Inflammatory macrophage treated with lipopolysaccharide for 1 hour (primary cell): ENCODE measurements around the gene GLDN.
A peak's percentile ranks its signal among the peaks of the same experiment; 100 is the strongest.

Experiments used
- DNase-seq, 2 donors: peaks; one replicate each; pipeline ENCODE4 v3.0.0-alpha.2; 2020 to 2022

GLDN gene

DNA sequence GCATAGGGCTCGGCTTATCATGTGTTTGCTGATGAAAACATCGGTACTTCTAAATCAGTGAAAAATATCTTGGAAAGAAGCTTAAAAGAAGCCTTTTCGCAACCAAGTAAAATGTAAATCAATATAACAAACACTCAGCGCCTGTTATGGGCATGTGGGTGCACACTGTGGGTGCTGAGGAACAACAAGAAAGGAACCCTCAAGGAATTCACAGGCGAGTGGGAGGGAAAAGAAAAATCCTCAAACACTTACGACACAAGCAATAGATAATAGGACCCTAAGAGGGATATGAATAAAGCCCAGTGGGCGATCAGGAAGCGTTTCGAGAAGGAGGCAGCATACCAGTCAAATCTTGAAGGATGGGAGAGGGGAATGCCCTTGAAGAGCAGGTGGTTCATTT is 21.9 kb downstream of the GLDN start:
- DNase-seq, result peak; percentile 35 to 72

DNA sequence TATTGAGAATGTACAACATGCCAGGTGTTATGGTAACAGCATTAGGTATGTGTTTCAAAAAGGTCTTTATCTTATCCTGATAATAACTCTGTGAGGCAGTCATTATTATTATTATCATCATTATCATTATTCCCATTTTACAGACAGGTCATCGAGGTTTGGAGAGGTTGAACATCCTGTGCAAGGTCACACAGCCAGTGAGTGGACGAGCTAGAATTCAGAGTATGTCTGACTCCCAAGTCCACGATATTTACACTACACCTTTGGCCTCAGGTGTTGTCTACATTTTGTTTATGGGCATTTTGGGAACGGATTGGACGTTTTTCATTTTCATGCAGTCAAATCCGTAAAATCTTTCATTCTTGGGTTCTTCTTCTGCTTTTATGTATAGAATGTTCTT is 24.0 kb downstream of the GLDN start:
- DNase-seq, result no peak

DNA sequence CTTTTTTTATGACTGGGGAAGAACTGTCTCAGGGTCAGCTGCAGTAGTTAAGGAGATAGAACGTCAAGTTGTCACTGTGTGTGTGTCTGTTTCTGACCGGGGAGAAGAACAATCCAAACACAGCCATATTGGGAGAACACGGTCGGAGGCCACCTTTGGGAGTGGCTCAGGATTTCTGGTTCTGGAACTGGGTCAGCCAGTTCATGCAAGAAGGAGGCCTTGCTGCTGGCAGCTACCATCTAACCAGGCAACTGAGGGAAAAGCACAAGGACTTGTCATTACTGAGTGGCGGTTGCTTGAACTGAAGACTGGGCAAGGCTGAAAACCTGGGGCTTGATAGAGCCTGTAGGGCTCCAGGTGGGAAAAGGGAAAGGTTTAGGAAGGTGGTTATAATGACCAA is 24.6 kb downstream of the GLDN start:
- no peak for DNase-seq

DNA sequence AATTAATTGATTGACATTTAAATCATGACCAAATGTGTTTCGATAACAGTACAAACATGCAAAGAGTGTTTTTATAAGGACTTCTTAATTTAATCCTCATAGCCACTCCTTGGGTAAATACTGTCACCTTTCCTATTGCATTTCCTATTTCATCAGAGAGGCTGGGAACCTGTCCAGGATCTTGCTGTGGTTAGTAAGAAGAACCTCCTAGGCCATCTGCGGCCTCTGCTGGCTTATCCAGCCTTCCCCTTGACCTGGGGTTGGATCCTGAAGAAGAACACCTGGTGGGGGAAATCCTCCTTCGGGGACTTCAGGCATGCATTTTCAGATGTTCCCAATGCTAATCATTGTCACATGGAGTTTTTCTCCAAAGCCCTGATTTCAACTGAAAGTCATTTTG is 25.5 kb downstream of the GLDN start:
- DNase-seq, result no peak

DNA sequence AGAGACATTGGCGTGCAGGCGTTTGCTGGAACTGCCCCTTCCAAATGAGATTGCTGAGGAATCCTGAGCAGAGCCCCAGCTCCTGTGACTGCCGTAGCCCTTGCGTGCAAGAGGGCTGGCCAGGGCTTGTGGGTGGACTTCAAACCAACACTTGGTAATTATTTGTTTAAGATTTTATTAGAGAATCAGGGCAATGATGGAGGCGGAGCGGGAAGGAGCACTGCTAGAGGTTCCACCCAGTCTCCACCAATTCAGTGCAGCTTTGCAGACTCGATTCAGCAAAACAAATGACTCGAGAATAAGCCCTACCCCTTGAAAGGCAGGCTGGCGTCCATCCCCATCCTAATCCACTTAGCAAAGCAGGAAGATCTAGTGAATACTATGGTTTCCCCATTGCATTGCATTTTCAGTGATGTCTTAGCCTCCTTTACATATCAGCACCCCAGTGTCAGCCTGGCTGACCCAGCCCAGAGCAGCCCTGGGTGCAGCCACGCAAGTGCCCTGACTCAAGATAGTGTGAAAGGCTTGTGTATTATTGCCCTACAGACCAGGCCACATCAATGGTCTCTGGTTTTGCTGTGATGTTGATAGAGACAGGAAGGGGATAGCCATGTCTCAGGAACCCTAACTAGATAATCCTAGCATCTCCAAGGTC is 26.0 kb downstream of the GLDN start:
- DNase-seq, result no peak

DNA sequence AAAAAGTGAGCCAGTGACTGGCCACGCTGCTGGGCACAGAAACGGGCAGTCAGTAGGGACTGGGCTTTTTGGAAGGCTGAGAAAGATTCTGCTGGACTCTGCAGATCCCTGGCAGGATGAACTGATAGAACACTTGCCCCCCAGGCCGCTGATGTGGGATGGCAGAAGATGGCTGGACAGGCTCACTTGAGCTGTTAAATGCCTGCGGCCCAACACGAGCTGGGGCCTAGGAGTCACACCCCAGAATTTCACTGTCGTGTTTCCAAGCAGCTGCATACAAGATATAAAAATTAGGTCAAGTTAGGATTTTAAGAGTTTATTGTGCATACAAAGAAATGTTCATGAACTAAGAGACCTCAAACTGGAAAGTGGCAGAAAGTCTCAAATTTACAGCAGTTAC is 26.9 kb downstream of the GLDN start:
- no peak for DNase-seq

DNA sequence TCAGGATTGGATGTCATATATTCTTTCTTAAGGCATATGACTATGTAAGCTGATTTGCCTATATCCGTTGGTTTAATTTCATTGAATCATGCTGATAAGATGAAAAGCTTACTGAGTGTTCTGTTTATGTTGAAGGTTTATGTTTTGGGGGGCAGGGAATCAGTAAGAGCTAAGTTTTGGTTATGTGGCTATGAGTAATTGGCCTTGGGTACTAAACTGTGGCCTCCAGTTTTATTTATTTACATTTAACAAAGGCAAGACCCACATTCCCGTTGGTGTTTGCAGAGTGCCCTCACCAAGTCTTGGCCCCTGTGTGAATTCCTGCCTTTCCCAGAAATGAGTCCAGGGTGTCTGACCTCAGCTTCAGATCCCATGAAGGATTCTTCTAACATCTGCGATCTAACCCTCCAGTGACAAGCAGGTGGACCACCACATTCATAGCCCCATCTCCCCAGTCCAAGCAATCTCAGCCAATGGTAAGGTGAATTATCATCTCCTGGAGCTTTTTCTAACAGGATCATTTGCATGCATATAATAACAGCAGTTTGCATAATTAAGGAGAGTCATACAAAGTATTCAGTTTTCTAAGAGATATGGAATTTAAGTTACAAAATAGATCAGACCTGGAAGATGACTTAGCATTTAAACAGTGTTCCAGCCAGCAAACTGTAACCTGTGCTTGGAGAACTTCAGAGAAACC is 27.4 kb downstream of the GLDN start:
- DNase-seq, result no peak

DNA sequence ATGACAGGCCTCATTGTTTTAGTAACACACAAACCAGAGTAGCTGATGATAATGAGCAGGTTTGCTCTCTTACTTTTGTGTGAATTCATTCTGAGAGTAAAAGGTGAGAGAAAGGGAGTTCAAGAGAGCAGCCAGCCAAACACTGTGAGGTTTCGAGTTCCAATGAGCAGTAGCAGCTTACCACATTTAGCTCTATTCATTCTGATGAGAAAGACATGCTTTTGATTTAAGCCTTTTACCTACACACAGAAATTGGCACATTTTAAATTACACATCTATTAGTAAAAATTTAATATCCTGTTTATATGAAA is 28.0 kb downstream of the GLDN start:
- DNase-seq, result no peak

DNA sequence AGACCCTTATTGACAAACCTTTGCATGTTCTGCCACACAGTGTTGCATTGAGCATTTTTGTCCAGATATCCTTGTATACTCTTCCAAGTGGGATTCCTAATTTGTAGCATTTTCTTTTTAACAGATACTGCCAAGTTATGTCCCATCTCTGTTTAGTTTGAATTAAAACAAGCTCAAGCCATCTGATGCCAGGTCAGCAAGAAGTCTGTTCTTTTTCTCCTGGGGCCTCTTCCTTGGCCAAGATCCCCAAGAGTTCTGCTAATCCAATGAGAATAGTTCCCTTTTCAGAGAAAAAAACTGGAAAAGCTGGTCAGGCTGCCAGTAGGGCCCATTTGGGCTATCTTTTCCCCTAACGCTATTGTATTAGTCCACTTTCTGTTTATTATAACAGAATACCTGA is 29.8 kb downstream of the GLDN start:
- DNase-seq, result no peak

DNA sequence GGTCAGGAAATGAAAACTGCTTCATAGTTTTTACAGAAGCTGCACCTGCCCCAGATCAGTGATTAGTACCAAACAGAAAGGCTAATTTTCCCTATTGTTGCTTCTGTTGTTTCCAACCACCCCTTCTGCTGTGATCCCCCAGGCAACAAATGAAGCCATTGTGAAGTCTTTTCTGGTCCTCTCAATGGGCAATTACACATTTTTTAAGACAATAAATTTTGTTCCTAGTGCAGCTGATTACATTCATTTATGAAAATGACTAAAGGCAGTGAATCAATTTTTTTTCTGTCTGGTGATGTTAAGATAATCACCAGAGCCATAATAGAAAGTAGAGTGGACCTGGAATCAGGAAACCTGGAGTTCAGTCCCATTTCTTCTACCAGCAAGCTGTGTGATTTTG is 32.7 kb downstream of the GLDN start:
- DNase-seq, result no peak

DNA sequence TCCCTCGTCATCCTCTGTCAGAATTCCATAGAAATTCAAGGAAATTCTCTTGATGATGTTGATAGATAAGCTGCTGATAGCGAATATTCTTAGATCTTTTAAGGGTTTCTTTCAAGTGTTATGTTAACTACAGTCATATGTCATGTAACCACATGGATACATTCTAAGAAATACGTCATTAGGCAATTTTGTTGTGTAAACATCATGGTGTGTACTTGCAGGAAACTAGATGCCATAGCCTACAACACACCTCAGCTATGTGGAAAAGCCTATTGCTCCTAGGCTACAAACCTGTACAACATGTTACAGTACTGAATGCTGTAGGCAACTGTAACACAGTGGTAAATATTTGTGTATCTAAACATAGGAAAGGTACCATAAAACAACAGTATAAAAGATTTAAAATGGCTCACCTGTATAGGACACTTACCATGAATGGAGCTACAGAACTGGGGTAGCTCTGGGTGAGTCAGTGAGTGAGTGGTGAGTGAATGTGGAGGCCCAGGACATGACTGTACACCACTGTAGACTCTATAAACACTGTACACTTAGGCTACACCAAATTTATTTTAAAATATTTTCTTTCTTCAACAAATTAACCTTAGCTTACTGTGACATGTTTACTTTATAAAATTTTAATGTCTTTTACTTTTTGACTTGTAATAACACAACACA is 34.6 kb downstream of the GLDN start:
- no peak for DNase-seq

DNA sequence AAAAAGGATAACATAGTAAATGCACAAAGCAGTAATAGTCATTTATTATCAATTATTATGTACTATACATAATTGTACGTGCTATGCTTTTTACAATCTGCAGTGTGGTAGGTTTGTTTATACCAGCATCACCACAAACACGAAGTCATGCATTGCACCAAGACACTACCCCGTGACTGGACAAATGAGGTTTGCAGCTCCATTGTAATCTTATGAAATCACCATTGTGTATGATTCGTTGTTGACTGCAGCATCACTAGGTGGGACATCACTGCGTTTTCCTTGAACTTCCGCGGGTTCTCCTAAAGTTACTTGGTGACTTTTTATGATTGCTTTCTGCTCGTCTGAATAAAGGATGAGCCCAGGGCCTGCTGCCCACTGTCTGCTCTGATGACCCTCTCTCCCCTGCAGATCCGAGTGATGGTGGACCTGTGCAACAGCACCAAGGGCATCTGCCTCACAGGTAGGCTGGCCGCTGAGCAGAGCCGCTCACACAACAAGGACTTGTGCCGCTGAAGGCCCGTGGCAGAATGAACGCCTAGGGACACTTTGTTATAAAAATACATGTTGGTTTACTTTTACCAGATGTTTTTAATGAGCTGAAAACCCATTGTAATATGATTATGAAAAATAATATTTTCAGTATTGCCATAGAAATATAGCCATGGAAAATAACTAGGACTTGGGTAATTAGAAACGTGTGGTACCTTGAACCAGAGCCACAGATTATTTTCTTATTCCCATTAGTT is 35.8 kb downstream of the GLDN start:
- no peak for DNase-seq

DNA sequence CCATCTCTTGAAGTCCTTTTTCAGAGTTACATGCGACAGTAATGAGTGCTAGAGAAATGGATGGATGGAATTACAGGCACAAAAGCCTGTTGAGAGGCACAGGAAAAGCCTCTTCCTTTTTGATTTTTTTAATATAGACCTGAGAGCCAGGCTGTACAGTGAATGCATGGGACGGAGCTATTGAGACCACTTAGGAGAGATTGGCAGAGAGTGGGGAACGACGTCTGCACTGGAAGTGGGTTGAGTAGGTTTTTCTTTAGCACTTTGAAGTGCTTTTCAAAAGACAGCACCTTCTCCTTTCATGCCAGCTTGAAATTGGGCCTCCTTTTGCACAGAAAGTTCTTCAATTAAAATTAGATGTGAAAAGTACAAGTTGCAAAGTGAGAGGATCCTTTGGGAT is 37.0 kb downstream of the GLDN start:
- no peak for DNase-seq

DNA sequence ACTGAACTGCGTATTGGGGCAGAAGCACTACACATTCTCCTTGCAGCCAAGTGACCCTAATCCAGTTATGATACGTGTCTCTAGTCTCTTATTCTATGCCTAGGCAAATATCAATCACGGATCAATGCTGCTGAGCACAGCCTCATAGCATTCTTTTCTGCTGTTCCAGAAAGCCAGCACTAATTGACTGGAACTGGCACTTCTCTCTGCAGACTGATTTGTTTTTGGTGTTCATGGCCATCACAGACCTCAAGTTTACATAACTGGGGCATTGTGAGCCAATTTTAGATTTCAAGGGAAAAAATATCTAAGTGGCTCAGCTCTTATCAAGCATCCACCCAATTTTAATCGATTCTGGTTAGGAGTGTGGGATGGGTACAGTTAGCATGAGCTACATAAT is 37.9 kb downstream of the GLDN start:
- DNase-seq, result no peak

DNA sequence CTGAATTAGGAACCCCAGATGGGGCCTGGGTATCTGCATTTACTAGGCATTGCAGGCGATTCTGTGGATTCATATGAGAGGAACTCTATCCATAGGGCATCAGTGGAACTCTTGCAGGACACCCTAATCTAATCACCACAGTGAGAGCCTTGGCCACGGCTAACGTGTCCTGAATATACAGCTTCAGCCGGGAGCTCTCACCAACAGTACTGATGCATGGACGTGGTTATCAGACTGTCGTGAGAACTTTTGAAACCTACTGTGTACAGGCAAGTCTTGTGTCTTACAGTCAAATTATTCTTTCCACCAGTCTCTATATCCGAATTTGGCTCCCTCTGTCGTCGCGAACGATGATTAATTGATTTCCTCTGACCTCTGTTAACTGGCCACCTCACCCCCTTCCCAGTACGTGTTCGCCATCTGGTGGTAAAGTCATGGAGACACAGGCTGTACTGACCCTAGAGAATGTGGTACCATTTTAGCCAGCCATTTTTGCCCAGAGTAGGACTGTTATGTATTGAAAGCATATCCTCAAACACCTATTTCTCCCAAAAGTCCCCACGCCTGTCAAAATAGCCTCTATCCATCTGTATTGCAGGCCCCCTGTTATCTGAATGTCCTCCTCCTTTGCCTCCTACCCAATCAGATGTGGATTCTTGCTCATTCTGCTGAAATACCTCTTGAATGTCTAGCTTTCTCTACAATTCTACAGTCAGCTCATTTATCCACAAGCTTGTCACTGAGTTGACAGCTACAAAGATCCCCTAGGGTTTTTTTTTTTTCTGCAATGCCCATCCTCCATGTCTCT is 39.7 kb downstream of the GLDN start:
- peak; percentile 74 to 94 for DNase-seq

DNA sequence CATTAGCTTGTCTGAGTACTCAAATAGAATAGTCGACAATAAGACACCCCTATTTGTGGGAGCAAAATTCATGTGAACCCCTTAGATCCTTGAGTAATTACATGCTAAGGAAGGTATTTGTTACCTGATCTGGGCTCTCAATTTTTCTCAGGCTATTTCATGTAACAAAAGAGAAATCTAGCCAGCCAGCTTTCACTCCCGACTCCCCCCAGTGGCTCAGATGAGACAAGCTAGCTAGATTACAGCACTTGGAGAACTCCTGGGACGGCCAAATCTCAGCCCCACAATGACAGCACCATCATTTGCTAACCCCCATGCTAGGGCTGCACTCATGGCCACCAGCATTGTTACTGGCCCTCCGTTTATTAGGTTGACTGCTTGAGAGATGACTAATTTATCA is 41.3 kb downstream of the GLDN start:
- peak; percentile 32 to 60 for DNase-seq

DNA sequence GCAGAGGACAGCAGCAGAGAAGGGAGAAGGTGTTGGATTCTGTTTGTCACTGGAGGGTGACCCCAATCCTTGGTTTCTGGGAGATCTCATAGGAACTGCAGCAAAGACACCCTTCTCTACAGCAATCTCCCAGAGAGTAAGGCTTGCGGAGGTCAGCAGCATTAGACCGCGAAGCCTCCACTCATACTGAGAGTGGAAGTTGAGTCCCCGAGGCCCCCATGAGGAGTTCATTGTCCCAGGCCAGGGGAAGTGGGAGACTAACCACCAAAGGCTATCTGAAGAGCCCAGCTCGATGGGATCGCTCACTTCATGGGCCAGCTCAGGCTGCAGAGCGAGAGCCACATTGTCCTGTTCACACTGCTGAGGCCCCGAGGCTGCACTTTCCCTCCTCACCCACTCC is 44.6 kb downstream of the GLDN start:
- DNase-seq, result no peak

DNA sequence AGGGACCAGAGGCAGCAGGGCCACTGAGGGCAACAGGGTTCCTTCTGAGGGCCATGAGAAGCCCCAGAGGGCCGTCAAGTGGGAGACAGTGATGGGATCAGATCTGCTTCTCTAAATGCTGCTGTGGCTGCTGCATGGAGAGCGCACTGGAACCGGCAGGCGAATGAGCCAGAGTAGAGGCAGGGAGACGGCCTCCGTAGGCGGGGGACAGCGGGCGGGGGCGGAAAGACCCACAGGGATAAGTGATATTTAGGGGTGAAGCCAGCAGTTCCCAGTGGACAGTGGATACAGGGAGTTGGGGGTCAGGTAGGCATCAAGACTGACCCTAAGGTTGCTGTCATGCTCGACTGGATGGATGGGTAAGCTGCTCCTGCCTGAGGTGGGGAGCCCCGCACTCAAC is 45.0 kb downstream of the GLDN start:
- no peak for DNase-seq

DNA sequence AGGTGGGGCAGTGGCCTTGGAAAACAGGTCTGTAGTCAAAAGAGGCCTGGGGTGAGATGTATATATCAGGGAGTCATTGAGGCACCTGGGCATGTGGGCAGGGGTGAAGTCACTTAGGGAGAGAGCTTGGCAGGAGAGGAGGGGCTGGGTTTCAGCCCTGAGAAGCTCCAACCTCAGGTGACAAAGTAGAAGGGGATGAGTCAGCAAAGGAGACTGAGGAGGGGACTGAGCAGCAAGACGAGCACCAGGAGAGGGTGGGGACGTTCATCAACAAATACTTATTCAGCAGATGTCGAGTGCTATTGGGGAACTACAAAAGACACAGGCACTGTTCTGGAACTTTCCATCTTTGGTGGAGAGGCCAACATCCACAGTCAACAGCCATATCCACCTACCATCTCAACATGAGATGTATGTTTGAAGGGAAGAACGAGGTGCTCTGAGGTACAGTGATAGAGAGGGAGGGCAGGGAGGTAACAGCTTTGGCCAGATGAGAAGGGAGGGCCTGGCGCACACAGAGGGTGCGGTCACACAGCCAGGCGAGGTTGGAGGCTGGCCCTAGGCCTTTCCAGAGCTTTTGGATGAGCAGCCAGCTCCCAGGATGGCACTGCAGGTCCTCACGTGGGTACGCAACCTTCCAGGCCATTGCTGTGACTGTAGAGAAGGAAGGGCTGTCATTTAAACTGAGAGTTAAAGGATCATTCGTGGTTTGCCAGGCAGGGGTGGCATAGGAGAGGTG is 45.7 kb downstream of the GLDN start:
- DNase-seq, result no peak

DNA sequence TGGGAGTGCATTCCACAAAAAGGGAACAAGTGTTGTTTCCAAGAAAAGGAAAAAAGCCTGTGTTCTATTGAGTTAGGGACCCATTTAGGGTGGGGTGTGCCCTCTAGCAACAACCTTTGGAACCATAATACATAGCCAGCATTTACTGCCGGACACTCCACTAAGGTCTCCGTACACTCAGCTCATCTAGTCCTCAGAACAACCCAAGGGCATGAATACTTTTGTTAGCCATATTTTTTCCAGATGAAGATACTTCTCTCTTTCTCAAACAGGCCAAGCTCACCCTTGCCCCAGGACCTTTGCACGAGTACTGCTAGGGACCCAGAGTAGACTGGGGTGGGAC is 46.2 kb downstream of the GLDN start:
- DNase-seq, result no peak

DNA sequence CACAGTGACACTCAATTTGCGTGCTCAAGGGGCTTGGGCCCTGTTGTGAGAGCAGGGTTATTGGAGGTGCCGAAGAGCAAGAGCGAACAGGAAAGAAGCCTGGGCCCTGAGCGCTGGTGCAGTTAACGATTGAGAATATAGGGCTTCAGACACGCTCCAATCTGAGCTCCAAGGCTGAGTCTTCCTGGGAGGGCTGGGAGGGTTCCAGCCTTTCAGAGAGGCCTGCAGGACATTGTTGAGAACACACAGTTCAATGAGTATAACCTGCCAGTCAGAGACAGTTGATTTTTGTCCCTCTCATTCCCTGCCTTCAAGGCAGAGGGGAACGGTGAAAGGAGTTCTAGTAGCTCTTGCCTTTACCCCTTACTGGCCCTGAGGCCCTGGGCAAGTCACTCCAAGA is 47.3 kb downstream of the GLDN start:
- no peak for DNase-seq

DNA sequence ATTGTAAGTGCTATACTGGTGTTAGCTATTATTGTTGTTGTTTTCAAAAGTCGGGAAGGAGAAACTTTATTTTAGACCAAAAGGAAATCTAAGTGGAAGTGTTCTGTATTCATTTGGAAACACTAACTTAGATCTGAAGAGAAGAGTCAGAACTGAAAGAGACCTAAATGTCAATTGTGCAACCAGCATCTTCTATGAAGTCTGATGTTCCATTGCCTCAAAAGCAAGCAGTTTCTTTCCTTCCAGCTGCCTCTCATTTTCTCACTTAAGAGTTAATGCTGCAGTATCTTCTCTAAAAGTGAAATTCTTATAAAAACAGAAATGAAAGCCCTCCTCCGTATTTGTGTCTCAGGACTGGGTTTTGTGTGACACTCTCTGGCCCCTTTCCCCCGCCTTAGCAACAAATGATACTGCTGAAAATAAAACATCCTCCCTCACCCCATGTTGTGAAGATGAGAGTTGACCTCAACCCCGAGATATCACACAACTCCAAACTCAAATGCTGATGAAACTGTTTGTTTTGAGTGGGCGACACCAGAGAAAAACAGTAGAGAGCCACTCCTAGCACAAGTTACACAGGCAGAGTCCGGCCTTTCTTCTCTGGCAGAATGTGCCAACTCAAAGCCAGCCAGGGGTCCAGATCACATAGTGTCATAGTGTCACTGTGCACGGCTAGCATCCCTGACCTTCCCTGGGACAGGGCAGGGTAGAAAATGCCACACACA is 48.9 kb downstream of the GLDN start:
- DNase-seq, result no peak
